Measurements from ENCODE around the gene GTSF1L.

DNA sequence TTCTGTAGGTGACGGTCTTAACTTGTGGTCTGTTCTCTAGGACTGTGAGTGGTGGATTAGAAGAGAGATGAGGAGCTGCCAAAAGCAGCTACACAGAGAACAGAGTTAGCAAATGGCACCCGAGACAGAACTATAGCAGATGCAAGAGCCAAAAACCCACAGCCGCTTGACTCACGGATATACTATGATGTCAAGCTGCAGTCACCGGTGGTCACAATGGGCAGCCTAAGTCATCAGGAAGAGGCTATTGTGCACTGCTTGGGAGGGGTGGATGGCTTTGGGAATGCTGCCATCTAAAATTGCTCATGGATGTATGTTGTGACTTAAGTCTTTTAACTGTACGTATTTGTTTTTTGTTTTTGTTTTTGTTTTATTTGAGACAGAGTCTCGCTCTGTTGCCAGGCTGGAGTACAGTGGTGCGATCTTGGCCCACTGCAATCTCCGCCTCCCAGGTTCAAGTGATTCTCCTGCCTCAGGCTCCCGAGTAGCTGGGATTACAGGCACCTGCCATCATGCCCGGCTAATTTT lies at the start of gene GTSF1L:
- TF ChIP-seq POLR2AphosphoS5 (IDR thresholded peaks at IDR 0.05), result no peak
- TF ChIP-seq, protein P1, sequence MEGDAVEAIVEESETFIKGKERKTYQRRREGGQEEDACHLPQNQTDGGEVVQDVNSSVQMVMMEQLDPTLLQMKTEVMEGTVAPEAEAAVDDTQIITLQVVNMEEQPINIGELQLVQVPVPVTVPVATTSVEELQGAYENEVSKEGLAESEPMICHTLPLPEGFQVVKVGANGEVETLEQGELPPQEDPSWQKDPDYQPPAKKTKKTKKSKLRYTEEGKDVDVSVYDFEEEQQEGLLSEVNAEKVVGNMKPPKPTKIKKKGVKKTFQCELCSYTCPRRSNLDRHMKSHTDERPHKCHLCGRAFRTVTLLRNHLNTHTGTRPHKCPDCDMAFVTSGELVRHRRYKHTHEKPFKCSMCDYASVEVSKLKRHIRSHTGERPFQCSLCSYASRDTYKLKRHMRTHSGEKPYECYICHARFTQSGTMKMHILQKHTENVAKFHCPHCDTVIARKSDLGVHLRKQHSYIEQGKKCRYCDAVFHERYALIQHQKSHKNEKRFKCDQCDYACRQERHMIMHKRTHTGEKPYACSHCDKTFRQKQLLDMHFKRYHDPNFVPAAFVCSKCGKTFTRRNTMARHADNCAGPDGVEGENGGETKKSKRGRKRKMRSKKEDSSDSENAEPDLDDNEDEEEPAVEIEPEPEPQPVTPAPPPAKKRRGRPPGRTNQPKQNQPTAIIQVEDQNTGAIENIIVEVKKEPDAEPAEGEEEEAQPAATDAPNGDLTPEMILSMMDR (IDR thresholded peaks at IDR 0.05), result no peak

Data from transverse colon (tissue), 4 donors.